Ramos (cell line): ENCODE data around the gene ZNF358.

ENCODE experiments used
- in situ Hi-C: fragments of 300-500 bp; cut with MboI; formaldehyde crosslinking; loops from one replicate; pipeline ENCODE4 v1.14.3; 2022; ENCODE audit warnings: low sequenced_read_pairs; ENCODE audit not compliant: unreplicated experiment

ZNF358 gene

DNA sequence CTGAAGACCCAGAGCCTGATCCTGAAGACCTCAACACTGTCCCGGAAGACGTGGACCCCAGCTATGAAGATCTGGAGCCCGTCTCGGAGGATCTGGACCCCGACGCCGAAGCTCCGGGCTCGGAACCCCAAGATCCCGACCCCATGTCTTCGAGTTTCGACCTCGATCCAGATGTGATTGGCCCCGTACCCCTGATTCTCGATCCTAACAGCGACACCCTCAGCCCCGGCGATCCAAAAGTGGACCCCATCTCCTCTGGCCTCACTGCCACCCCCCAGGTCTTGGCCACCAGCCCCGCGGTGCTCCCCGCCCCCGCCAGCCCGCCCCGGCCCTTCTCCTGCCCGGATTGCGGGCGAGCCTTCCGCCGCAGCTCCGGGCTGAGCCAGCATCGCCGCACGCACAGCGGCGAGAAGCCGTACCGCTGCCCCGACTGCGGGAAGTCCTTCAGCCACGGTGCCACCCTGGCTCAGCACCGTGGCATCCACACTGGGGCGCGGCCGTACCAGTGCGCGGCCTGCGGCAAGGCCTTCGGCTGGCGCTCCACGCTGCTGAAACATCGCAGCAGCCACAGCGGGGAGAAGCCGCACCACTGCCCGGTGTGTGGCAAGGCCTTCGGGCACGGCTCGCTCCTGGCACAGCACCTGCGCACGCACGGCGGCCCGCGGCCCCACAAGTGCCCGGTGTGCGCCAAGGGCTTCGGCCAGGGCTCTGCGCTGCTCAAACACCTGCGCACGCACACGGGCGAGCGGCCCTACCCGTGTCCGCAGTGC, 3.6 kb downstream of the ZNF358 start:
- in situ Hi-C loops = no loop called here

DNA sequence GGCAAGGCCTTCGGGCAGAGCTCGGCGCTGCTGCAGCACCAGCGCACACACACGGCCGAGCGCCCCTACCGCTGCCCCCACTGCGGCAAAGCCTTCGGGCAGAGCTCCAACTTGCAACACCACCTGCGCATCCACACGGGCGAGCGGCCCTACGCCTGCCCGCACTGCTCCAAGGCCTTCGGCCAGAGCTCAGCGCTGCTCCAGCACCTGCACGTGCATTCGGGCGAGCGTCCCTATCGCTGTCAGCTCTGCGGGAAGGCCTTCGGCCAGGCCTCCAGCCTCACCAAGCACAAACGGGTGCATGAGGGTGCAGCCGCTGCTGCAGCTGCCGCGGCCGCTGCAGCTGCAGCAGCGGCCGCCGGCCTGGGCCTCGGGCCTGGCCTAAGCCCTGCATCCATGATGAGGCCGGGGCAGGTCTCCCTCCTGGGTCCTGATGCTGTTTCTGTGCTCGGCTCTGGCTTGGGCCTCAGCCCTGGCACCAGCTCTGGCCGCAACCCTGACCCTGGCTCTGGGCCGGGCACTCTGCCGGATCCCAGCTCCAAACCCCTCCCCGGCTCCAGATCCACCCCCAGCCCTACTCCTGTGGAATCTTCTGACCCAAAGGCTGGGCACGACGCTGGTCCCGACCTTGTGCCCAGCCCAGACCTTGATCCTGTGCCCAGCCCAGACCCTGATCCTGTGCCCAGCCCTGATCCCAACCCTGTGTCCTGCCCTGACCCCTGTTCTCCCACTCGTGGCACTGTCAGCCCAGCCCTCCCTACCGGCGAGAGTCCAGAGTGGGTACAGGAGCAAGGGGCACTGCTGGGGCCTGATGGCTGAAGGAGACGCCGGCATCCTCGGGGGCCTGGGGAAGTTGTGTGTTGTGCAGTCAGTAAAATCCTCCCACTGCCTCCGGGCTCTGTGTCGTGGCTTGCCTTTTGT, 4.5 kb downstream of the ZNF358 start:
- in situ Hi-C loops = no loop called here

DNA sequence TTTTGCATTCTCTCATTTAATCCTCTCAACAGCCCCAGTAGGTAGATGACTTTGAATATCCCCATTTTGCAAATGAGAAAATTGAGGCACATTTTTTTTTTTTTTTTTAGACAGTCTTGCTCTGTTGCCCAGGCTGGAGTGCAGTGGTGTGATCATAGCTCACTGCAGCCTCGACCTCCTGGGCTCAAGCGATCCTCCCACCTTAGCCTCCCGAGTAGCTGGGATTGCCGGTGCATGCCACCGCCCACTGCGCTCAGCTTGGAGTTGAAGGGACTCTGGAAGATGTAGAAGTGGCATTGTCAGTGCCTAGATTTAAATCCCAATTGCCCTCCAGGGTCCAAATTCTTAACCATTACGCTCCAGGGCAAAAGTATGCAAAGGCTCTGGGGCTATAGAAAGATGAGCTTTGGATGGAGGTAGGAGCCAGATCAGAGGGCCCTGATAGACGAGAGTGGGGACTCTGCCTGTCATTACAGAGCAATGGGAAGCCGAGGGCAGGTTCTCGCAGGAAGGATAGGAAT, 5.7 kb downstream of the ZNF358 start:
- in situ Hi-C loops = no loop called here

DNA sequence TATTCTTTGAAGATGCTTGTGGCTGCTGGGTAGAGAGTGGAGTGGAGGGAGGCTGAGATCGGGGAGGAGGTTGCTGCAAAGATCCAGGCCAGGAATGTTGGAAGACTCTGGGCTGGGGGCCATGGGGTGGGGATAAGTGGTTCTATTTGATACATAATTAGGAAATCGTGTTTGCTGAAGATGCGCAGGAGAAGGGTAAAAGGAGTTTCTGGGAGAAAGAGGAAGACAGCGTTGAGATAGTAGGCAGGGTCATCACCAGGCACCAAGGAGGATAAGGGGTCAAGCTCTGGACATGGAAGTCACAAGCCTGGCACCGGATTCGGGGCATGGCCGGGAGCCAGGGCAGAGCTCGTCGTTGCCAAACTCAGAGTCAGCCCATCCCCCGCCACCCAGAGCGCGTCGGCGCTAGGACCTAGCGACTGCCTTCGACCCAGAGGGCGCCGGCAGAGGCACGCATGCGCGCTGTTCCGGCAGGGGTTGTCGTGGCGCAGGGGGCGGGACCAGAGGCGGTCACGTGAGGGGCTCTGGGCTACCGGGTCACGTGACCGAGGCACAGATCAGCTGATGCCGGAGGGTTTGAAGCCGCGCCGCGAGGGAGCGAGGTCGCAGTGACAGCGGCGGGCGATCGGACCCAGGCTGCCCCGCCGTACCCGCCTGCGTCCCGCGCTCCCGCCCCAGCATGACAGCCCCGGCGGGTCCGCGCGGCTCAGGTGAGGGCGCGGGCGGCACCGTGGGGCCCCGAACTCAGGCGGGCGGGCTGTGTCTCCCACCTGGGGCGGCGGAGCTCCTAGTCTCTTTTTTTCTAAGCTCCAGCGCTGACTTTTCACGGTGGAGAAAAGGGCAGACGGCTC, 6.4 kb downstream of the ZNF358 start, which contains the start of gene MCOLN1:
Gene MCOLN1, plus strand, starts transcription at position 553 of the 851 bp plus-strand sequence. Its CDS starts 127 bp downstream, at position 680.
- in situ Hi-C loops = no loop called here

DNA sequence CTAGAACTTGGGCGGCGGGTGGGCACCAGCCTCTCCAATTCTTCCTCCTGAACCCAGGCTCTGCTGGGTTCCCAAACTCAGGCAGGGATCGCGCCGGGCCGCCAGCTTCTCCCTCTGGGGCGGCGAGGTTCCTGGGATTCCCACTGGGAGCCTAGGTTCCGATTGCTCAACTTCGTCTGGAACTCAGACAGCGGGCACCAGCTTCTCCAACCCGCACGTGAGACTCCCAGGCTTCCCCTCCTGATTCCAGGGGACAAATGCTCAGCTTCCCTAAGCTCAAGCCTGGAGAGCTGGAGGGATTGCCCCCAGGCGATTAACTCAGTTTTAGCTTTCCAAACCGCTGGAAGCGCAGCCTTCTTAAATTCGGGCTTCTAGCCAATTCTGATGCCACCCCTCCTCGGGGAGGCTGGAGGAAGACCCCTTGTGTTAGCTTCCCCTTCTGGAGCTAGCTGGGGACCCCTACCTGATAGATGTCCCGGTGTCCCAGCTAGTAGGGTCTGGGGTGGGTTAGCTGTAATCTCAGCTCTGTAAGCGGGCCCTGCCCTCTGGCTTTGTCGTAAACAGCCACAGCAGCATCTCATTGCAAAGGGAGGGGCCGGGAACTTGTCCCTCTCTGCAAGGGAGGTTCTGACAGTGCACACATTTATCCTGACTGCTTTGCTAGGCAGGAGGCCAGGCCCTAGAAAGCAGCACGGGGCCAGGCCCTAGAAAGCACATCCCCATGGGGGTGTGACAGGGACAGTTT, 7.2 kb downstream of the ZNF358 start:
- in situ Hi-C loops = no loop called here

DNA sequence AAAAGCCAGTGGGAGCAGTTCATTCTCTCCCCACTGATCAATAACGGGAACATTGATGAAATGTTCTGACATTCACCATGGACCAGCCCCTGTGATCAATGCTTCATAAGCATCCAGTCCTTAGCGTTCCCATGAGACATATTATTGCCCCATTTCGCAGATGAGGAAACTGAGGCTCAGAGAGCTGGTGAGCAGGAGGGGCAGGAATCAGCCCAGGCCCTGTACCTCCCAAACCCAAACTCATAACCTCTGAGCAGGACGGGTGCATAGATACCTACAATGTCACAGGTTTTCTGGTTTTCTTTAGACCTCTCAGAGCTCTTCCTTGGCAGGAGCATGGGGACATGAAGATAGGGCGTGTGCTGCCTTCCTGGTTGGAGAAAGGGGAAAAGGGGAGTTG, 8.6 kb downstream of the ZNF358 start:
- in situ Hi-C loops = no loop called here

DNA sequence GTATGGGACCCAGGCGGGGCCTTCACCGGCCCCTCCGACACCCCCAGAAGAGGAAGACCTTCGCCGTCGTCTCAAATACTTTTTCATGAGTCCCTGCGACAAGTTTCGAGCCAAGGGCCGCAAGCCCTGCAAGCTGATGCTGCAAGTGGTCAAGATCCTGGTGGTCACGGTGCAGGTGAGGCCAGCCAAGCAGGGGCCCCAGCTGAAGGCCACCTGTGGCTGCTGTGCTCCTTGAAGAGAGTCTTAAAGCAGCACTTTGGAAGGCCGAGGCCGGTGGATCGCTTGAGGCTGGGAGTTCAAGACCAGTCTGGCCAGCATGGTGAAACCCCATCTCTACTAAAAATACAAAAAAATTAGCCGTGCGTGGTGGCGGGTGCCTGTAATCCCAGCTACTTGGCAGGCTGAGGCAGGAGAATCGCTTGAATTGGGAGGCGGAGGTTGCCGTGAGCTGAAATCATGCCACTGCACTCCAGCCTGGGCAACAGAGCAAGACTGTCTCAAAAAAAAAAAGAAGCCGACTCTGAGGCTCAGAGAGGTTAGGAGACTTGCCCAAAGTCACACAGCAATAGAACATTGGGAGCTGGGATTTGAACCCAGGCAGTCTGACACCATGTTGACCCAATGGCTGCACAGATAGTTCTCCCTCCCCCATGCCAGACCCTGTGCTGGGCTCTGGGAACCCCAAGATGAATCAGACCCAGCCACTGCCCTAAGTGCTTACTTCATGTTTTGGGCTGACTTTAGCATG, 9.3 kb downstream of the ZNF358 start:
- in situ Hi-C loops = no loop called here

DNA sequence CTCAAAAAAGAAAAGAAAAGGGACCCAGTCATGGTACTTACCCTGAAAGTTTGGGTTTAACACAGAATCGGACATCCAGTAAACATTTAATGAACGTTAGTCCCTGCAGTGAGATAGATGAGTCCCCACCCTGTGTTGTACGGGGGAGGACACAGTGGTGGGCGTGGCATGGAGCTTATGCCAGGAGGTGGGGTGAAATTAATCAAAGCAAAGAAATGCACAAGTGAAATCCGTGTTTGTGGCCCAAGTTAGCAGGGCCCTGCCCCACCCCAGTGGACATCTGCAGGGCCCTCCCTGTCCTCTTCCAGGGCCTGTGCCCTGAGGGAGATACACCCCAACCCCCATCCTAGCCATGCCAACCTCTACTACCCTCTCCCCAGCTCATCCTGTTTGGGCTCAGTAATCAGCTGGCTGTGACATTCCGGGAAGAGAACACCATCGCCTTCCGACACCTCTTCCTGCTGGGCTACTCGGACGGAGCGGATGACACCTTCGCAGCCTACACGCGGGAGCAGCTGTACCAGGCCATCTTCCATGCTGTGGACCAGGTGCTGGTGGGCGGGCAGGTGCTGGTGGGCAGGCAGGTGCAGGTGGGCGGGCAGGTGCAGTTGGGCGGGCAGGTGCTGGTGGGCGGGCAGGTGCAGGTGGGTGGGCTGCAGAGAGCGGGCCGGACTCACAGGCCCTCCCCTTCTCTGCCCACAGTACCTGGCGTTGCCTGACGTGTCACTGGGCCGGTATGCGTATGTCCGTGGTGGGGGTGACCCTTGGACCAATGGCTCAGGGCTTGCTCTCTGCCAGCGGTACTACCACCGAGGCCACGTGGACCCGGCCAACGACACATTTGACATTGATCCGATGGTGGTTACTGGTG, 10.4 kb downstream of the ZNF358 start:
- in situ Hi-C loops = no loop called here

DNA sequence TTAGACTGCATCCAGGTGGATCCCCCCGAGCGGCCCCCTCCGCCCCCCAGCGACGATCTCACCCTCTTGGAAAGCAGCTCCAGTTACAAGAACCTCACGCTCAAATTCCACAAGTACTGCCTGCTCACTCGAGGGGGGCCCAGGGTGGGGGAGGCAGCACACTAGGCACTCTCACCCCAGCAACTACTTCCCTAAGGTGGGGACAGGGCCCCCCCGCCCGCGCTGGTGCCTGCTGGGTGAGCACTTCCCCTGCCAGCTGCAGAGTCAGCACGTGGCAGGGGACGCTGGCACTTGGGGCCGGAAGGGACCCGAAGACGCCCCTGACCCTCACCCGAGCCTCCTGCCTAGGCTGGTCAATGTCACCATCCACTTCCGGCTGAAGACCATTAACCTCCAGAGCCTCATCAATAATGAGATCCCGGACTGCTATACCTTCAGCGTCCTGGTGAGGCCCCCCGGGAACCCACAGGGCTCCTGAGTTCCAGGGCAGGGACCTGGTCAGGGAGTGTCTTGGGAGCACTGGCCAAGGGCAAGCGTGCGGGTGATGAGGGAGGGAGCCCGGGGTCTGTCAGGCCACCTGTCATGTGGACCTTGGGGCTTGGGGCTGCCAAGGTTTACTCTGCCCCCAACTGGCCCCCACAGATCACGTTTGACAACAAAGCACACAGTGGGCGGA, 11.8 kb downstream of the ZNF358 start:
- in situ Hi-C loops = no loop called here

DNA sequence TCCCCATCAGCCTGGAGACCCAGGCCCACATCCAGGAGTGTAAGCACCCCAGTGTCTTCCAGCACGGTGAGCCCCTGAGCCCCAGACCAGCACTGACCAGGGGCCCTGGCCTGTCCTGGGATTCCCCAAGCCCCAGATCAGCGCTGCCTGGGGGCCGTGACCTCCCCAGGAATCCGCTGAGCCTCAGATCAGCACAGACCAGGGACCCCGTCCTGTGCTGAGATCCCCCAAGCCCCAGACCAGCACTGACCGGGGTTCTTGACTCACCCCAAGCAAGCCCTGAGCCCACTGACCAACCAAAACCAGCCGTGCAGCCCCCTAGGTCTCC, 12.3 kb downstream of the ZNF358 start:
- in situ Hi-C loops = no loop called here

DNA sequence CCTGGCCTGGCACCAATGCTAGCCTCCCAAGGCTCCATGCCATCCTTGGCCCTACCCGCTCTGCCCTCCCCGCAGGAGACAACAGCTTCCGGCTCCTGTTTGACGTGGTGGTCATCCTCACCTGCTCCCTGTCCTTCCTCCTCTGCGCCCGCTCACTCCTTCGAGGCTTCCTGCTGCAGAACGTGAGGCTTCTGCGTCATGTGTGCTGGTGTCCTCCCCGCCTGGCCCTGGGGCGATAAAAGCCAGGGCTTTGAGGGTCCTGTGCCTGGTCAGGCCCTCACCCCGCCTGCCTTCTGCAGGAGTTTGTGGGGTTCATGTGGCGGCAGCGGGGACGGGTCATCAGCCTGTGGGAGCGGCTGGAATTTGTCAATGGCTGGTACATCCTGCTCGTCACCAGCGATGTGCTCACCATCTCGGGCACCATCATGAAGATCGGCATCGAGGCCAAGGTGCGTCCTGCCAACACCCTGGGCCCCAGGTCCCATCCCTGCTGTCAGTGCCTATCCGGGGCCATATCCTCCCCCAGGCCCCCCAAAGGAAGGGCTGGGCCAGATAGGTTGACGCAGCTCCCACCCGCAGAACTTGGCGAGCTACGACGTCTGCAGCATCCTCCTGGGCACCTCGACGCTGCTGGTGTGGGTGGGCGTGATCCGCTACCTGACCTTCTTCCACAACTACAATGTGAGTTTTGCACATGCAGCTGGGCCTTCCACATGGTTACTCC, 12.8 kb downstream of the ZNF358 start:
- in situ Hi-C loops = no loop called here

DNA sequence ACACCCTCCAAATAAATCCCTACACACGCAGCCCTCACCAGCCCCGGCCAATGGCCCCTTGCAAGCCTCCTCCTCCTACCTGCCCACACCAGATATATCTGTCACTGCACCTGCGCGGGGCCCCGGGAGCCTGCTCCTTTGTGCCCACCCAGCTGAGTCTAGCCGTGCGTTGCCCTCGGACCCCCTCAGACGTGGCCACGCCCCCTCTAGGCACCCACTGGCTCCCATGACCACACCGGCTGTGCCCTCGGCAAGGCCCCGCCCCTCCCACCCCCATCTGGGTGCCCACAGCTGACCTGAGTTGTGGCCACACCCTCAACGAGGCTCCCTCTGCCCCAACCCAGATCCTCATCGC, 13.3 kb downstream of the ZNF358 start:
- in situ Hi-C loops = no loop called here

DNA sequence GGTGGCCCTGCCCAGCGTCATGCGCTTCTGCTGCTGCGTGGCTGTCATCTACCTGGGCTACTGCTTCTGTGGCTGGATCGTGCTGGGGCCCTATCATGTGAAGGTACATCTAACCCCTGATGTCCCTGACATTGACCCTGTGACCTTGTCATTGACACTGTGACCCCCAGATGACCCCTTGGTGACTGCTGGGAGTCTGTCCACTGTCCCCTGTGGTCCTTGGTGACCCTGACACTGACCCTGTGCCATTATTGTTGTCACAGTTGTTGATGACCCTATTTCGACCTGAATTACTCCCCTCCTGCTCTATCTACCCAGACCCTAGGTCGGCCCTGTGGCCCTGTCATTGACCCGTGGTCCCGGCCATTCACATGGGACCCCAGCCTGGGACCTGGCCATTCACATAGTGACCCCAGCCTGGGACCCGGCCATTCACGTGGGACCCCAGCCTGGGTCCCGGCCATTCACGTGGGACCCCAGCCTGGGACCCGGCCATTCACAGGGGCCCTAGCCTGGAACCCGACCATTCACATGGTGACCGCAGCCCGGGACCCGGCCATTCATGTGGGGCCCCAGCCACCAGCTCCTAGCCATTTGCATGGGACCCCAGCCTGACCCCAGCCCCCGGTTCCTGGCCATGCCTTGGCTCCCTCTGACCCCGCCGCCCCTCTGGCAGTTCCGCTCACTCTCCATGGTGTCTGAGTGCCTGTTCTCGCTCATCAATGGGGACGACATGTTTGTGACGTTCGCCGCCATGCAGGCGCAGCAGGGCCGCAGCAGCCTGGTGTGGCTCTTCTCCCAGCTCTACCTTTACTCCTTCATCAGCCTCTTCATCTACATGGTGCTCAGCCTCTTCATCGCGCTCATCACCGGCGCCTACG, 13.9 kb downstream of the ZNF358 start:
- in situ Hi-C loops = no loop called here

DNA sequence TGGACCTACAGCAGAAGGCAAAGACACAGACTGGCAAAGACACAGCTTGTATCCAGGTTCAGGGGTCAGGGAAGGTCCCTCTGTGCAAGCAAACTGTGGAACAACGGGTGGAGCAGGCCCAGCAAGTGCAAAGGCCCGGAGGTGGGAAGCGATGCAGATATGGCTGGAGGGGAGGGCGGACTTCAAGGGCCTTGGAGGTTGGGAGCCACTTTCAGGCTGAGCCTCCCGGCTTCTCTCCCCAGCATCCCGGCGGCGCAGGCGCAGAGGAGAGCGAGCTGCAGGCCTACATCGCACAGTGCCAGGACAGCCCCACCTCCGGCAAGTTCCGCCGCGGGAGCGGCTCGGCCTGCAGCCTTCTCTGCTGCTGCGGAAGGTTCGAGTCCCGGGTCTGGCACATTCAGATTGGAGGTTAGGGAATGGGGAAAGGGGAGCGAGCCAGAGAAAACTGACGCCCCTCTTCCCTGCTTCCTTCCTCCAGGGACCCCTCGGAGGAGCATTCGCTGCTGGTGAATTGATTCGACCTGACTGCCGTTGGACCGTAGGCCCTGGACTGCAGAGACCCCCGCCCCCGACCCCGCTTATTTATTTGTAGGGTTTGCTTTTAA, 17.5 kb downstream of the ZNF358 start:
- in situ Hi-C loops = no loop called here

DNA sequence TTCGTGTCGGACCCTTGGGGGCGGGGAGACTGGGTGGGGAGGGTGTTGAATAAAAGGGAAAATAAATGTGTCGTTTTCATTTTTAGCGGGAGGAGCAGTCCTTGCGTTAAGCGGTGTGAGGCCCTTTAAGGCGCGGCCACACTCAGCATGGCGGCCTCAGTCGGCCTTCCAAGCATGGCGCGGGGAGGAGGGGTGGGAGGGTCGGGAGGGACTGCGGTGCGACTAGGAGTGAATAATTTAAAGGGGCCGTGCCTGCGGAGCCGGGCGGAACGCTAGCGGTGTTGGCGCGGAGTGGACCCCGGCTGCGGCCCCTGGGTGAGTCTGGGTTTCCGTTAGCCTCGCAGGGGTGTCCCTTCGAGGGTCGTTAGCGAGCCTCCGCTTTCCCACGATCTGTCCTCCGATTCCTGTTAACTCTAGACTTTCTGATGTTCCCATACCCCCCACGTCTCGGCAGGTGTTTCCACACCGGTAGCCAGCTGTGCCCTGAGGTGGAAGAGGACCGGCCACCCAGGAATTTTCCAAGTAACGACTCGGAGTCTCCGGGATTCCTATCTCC, 18.1 kb downstream of the ZNF358 start:
- in situ Hi-C loops = no loop called here
